Esophagus muscularis mucosa (tissue), 3 donors: ENCODE measurements around the gene PLXNB3.

Experiments used
- CTCF ChIP-seq, 3 experiments: fragments of 200-600 bp in 2 of 3; fragments of 450-650 bp in 1 of 3; sonication (generic) in 2 of 3; IDR thresholded peaks; one replicate each; pipeline ENCODE4 v1.5.1; 2017 to 2019; ENCODE audit warnings: antibody characterized with exemption in 3 of 3, mild to moderate bottlenecking in 2 of 3, moderate library complexity in 1 of 3
- POLR2A ChIP-seq: fragments of 450-650 bp; IDR thresholded peaks from one replicate; pipeline ENCODE4 v1.6.1; 2017; ENCODE audit warnings: antibody characterized with exemption, moderate library complexity, mild to moderate bottlenecking, low read depth
- POLR2AphosphoS5 ChIP-seq, 2 donors: sonication (generic); formaldehyde crosslinking; IDR thresholded peaks; one replicate each; pipeline ENCODE4 v1.6.1; 2017; ENCODE audit warnings: antibody characterized with exemption in 2 of 2

- TF ChIP-seq POLR2A (no peak), CTCF (IDR thresholded peaks at IDR 0.05) (no peak), POLR2AphosphoS5 (IDR thresholded peaks at IDR 0.05) (no peak)
Measured at GRCh38 chrX:153825042-153825441, 61.0 kb downstream of the PLXNB3 start.
